Stomach (tissue), 4 donors: ENCODE measurements around the gene MCF2L2.

Experiments used
- CTCF ChIP-seq, 7 experiments: fragments of 450-650 bp in 4 of 7; fragments of 200-600 bp in 3 of 7; sonication (generic) in 3 of 7; IDR thresholded peaks; one replicate each; pipeline ENCODE4 v1.5.1; 2016 to 2019; ENCODE audit warnings: antibody characterized with exemption in 7 of 7, control low read depth in 2 of 7, mild to moderate bottlenecking in 1 of 7
- POLR2A ChIP-seq, 4 donors: fragments of 450-650 bp; IDR thresholded peaks; one replicate each; pipeline ENCODE4 v1.6.1; 2016; ENCODE audit warnings: antibody characterized with exemption in 4 of 4, control low read depth in 2 of 4, mild to moderate bottlenecking in 1 of 4, moderate library complexity in 1 of 4

- TF ChIP-seq CTCF (IDR thresholded peaks at IDR 0.05) (no peak), POLR2A (IDR thresholded peaks at IDR 0.05) (no peak)
Observed at GRCh38 chr3:183466575-183466974, 38.2 kb upstream of the MCF2L2 start.
